Mammary epithelial cell (primary cell): ENCODE results near the gene CNTN4.

Experiments used
- EZH2 ChIP-seq: IDR thresholded peaks from 2 replicates; pipeline ENCODE4 v1.6.1; 2012; ENCODE audit warnings: low read length, inconsistent platforms, borderline replicate concordance
- TF ChIP-seq, protein P1 (sequence below), 2 donors: IDR thresholded peaks in 1 of 2; conservative IDR thresholded peaks in 1 of 2; 2 replicates each; pipeline ENCODE4 v1.5.1; 2011 to 2012; ENCODE audit warnings: inconsistent platforms in 2 of 2, low read length in 2 of 2, mild to moderate bottlenecking in 2 of 2, control low read depth in 1 of 2, low read depth in 1 of 2; ENCODE audit not compliant: insufficient read depth in 1 of 2; ENCODE audit errors: extremely low read depth in 1 of 2

DNA sequence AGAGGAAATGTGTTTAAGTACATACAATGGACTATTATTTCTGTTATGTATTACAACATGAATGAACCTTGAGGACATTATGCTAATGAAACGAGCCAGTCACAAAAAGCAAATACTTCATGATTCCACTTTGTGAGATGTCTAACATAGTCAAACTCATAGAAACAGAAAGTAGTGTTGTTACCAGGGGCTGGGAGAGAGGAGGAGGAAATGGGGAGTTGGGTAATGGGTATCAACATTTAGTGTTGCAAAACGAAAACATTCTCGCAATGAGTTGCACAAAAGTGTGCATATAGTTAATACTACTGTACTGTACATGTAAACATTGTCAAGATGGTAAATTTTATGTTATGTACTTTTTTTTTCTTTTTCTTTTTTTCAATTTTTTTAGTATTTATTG is 817.2 kb downstream of the CNTN4 start:
- TF ChIP-seq, protein P1, sequence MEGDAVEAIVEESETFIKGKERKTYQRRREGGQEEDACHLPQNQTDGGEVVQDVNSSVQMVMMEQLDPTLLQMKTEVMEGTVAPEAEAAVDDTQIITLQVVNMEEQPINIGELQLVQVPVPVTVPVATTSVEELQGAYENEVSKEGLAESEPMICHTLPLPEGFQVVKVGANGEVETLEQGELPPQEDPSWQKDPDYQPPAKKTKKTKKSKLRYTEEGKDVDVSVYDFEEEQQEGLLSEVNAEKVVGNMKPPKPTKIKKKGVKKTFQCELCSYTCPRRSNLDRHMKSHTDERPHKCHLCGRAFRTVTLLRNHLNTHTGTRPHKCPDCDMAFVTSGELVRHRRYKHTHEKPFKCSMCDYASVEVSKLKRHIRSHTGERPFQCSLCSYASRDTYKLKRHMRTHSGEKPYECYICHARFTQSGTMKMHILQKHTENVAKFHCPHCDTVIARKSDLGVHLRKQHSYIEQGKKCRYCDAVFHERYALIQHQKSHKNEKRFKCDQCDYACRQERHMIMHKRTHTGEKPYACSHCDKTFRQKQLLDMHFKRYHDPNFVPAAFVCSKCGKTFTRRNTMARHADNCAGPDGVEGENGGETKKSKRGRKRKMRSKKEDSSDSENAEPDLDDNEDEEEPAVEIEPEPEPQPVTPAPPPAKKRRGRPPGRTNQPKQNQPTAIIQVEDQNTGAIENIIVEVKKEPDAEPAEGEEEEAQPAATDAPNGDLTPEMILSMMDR (conservative IDR thresholded peaks at IDR 0.05 in 1 of 2, IDR thresholded peaks at IDR 0.05 in 1 of 2; ENCODE audit: extremely low read depth in 1 of 2, insufficient read depth in 1 of 2, low read depth in 1 of 2, low read length in 2 of 2), result no peak
- TF ChIP-seq EZH2, result no peak
